ENCODE results near the gene SRP72.
A peak's percentile ranks its signal among the peaks of the same experiment; 100 is the strongest.
"Not testable (repeated sequence)": the region's sequence is repeated elsewhere in the genome, so short reads cannot be mapped to it uniquely, and the experiment has no call there.

SRP72 gene

DNA sequence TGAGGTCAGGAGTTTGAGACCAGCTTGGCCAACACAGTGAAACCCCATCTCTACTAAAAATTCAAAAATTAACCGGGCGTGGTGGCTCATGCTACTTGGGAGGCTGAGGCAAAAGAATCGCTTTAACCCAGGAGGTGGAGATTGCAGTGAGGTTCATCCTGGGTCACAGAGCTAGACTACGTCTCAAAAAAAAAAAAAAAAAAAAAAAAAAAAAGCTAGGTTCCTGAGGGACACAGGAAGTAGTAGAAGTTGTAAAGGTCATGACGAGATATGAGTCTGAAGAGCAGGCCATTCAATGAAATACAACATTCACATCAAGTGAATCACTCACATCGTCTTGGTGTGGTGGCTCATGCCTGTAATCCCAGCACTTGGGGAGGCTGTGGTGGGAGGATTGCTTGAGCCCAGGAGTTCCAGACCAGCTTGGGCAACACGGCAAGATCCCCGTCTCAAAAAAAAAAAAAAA, 1.1 kb upstream of the SRP72 start:
- DNase-seq, result not testable (repeated sequence)

DNA sequence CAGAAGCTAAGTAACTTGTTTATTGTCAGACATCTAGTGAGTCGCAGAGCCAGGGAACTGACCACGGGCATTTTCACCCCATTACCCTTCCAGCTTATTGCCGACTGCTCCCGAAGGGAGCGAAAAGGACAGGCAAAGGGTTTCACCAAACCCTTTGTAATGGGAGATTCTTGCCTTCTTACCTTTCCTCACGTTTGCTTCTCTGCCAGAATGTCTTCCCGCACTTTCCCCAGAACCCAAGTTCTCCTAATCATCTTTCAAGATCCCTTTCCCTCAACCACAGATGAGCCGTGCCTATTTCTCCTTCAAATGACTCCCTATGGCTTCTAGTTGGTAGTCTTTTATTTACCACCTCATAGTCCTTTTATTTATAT, 520 bp upstream of the SRP72 start:
- no peak for DNase-seq

DNA sequence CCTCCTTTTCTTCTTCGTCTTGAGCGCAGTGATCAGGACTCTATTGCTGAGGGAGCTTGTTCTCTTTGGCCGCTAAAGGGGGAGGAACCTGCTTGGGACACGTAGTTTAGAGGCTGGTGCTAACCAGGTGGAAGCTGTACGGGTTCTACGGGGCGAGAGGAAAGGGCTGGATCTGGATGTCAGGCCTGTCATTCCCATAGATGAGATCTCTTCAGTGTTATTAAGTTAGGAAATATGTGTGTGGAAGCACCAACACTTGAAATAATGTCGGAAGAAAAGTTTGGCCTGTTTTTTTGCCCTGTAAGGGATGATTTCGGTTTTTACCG, 643 bp downstream of the SRP72 start:
- DNase-seq, result peak; percentile 13

DNA sequence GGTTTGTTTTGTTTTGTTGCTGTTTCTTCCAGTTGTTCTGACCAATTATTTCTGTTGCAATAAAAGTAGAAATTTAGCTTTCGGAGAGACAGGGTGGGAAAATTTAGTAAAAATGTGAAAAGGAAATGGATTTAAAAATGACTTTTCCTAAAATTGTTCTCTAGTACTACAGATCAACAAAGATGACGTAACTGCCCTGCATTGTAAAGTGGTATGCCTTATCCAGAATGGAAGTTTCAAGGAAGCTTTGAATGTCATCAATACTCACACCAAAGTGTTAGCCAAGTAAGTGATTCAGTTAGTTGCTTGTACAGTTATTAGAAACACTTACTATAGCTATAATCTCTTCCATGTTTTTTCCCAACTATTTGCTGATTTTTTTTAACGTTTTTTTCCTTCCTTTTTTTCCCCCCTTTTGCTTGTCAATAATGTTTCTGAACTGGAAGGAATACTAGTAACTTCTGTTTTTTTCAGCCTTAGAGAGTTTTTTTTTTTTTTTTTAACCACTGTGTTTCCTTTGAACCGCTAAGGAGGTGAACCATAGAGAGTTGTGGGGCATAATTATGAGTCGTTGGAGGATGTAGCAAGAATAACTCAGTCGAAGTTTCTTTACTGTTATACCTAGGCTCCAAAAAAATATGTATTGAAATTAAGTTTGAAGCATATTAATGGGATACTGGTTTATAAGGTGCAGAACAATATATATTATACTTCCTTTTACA, 2.2 kb downstream of the SRP72 start:
- no peak for DNase-seq

GRCh38 chr4:56475917-56476316, 8.5 kb downstream of the SRP72 start:
- DNase-seq, result no peak

GRCh38 chr4:56477192-56477702, 9.8 kb downstream of the SRP72 start:
- no peak for DNase-seq

- no peak for DNase-seq
These were observed 13.3 kb downstream of the SRP72 start for GRCh38 chr4:56480691-56481090.

- no peak for DNase-seq
These were observed 28.8 kb downstream of the SRP72 start for GRCh38 chr4:56496241-56496640.

GRCh38 chr4:56505269-56506130, 38.1 kb downstream of the SRP72 start, which contains the start of gene ARL9:
TSS of gene ARL9 (plus strand) at chr4:56505791. CDS start at chr4:56505863, 72 bp downstream.
- DNase-seq, result peak; percentile 63

GRCh38 chr4:56511098-56511497, 43.7 kb downstream of the SRP72 start:
- DNase-seq, result no peak

DNA sequence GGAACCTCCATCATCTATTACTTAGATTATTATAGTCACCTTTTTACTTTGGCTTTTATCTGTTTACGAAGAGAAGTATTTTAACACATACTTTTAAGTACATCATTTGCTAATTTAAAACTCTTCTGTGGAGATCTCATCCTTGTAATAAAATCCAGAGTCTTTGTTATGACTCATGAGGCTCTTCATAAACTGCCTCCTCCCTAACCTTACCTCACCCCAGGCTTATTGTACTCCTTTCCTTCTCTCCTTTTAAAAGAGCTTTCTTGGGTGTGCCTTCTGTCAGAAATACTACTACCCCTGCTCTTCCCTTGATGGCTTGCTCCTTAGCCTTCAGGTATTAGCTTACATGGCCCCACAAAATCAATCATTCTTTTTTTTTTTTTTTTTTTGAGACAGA, 44.7 kb downstream of the SRP72 start:
- no peak for DNase-seq

DNA sequence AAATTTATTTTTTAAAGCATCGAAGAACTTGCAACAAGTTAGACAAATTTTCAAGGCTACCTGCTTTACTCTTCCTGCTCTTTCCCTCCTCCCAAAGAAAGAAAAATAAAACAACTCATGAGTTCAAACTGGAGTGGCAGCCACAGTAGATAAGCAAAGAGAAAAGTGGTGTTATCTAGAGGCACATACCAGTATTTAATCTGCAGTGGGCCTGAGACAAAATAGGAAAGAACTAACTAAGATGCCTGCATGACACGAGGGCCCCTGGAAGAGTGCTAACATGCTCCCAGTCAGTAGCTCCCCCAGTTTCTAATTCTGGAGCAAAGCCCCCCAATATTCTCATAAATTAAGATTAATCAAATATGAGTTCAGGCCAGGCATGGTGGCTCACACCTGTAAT, 46.1 kb downstream of the SRP72 start:
- DNase-seq, result no peak

DNA sequence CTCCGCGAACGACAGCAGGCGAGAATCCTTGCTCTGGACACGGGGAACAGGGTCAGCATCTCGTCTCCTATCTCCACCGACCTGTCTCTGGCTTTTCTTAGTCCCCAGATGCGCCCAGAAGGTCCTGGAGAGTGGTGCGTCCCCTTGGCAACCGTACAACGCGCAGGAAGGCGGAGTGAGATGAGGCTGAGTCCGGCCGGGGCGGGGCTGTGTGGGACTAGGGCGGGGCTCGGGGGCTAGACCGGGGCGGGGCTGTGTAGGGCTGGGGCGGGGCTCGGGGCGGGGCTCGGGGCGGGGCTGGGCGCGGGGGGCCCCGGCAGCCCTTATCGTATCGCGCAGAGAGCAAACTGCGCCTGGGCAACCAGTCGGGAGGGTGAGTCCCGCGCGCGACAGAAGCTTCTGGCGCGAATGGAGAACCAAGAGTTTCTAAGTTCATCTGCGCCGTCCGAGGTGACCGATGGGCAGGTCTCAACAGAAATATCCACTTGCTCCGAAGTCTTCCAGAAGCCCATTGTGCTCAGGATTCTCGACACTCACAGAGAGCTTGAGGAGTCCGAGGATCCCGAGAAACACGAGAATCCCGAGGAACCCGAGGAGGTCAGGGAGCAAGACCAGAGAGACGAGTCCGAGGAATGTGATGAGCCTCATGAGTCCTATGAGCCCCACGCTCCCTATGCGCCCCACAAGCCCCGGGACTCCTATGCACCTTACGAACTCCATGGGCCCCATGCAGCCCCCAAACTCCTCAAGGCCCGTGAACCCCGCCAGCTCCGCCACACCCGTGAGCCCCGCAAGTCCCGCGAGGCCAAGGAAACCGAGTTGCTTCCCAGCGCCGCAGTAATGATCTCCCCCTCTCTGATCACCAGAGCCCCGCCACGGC, 63.1 kb downstream of the SRP72 start:
- peak; percentile 82 for DNase-seq

- no peak for DNase-seq
These were observed 63.8 kb downstream of the SRP72 start for GRCh38 chr4:56531149-56531770.

DNA sequence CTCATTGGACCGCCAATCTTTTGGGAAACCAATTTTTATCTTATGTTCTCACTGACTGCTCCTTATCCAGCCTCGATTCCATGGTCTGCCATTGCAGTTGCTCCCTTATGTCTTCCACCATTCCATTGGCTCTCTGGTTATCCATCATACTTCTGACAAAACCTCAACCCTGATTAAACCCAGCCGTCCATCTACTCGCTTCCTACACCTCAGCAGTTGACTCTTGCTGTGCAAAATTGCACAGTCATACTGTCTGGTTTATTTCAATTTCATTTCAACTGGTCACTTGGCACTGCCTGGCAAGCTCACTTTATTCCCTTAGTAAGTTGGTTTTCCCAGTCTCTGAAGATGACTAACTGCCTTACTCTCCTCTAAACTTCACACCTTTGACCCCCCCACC, 64.4 kb downstream of the SRP72 start:
- no peak for DNase-seq

DNA sequence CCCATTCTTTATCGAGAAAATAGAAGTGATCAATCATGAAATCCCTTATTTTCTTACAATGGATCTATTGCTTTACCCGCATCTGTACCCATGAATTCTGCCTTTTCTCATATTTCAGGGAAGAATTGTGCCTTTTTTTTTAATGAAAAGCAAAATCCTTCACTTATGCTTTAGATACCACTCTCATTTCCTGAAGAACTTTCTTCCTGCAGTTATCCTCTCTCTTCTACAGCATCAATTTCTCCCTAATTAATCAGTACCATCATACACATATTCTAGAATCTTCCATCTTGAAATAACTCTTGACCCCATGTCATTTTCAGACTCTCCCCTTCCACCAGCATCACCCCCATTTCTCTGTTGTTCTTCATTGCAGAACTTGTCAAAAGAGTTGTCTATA, 64.8 kb downstream of the SRP72 start:
- no peak for DNase-seq

DNA sequence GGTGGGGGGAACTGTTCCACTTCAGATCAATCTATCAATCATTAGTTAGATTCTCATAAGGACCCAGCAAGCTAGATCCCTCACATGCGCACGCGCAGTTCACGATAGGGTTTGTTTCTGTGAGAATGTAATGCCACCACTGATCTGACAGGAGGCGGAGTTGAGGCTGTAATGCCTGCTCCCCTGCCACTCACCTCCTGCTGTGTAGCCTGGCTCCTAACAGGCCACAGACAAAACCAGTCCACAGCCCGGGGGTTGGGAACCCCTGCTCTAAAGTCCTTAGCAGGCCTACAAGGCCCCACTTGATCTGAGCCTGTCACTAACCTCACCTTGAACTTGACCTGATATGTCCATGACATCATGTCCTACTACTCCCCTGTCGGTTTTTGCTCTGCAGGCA, 68.5 kb downstream of the SRP72 start:
- no peak for DNase-seq

GRCh38 chr4:56537147-56537546, 69.7 kb downstream of the SRP72 start:
- no peak for DNase-seq

DNA sequence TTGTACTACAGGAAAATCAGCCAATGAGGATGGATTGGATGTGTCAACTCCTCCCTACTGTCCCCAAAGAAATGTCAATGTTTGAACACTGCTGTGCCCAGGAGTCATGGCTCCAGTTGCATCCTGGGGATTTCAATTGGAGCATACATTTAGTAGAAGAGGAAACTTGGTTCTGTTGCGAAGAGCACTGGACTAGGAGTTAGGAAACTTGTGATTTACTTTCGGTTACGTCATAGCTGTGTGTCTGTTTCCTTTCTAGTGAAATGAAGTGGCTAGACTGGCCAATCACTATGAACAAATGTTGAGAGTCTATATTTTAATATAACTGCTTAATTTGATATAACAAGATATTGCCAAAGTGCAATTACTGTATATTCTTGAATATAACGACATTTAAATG, 73.4 kb downstream of the SRP72 start:
- DNase-seq, result no peak

- DNase-seq, result peak; percentile 89
These were observed 77.2 kb downstream of the SRP72 start for GRCh38 chr4:56544573-56545131.

GRCh38 chr4:56550642-56551041, 83.2 kb downstream of the SRP72 start:
- DNase-seq, result no peak

- no peak for DNase-seq
These were observed 84.1 kb downstream of the SRP72 start for GRCh38 chr4:56551516-56551915.

Measured in stimulated activated CD4-positive, alpha-beta T cell treated with anti-CD3 and anti-CD28 coated beads, Interleukin-4, amount 100 ng/mL, for 1 hour (primary cell).